22Rv1 (cell line): ENCODE results near the gene BCR.

ENCODE experiments used
- ZFX ChIP-seq: fragments of 450-650 bp; IDR thresholded peaks from 2 replicates; pipeline ENCODE4 v1.6.1; 2017; ENCODE audit warnings: antibody characterized with exemption, borderline replicate concordance
- TF ChIP-seq, protein P1 (sequence below): fragments of 450-650 bp; IDR thresholded peaks from 2 replicates; pipeline ENCODE4 v1.5.1; 2017; ENCODE audit warnings: mild to moderate bottlenecking

DNA sequence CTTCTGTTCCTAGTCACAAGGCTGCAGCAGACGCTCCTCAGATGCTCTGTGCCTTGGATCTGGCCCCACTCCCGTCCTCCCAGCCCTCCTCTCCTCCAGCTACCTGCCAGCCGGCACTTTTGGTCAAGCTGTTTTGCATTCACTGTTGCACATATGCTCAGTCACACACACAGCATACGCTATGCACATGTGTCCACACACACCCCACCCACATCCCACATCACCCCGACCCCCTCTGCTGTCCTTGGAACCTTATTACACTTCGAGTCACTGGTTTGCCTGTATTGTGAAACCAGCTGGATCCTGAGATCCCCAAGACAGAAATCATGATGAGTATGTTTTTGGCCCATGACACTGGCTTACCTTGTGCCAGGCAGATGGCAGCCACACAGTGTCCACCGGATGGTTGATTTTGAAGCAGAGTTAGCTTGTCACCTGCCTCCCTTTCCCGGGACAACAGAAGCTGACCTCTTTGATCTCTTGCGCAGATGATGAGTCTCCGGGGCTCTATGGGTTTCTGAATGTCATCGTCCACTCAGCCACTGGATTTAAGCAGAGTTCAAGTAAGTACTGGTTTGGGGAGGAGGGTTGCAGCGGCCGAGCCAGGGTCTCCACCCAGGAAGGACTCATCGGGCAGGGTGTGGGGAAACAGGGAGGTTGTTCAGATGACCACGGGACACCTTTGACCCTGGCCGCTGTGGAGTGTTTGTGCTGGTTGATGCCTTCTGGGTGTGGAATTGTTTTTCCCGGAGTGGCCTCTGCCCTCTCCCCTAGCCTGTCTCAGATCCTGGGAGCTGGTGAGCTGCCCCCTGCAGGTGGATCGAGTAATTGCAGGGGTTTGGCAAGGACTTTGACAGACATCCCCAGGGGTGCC lies 109.8 kb downstream of the BCR start:
- TF ChIP-seq, protein P1, sequence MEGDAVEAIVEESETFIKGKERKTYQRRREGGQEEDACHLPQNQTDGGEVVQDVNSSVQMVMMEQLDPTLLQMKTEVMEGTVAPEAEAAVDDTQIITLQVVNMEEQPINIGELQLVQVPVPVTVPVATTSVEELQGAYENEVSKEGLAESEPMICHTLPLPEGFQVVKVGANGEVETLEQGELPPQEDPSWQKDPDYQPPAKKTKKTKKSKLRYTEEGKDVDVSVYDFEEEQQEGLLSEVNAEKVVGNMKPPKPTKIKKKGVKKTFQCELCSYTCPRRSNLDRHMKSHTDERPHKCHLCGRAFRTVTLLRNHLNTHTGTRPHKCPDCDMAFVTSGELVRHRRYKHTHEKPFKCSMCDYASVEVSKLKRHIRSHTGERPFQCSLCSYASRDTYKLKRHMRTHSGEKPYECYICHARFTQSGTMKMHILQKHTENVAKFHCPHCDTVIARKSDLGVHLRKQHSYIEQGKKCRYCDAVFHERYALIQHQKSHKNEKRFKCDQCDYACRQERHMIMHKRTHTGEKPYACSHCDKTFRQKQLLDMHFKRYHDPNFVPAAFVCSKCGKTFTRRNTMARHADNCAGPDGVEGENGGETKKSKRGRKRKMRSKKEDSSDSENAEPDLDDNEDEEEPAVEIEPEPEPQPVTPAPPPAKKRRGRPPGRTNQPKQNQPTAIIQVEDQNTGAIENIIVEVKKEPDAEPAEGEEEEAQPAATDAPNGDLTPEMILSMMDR = peak; percentile 90
- no peak for TF ChIP-seq ZFX
